ENCODE measurements around the gene GRIN3B.

The GRIN3B gene

GRCh38 chr19:1041835-1042685, 41.8 kb downstream of the GRIN3B start:
- DNase-seq (ENCODE audit: insufficient read length) (no peak), FAIRE-seq (no peak)
- no peak for TF ChIP-seq POLR2A (IDR thresholded peaks at IDR 0.05; ENCODE audit: low read depth, low read length)
- no peak for TF ChIP-seq TAF1 (IDR thresholded peaks at IDR 0.05; ENCODE audit: borderline replicate concordance, low read depth, low read length)
- no peak for TF ChIP-seq POLR2AphosphoS5 (IDR thresholded peaks at IDR 0.05; ENCODE audit: low read depth, low read length)

DNA sequence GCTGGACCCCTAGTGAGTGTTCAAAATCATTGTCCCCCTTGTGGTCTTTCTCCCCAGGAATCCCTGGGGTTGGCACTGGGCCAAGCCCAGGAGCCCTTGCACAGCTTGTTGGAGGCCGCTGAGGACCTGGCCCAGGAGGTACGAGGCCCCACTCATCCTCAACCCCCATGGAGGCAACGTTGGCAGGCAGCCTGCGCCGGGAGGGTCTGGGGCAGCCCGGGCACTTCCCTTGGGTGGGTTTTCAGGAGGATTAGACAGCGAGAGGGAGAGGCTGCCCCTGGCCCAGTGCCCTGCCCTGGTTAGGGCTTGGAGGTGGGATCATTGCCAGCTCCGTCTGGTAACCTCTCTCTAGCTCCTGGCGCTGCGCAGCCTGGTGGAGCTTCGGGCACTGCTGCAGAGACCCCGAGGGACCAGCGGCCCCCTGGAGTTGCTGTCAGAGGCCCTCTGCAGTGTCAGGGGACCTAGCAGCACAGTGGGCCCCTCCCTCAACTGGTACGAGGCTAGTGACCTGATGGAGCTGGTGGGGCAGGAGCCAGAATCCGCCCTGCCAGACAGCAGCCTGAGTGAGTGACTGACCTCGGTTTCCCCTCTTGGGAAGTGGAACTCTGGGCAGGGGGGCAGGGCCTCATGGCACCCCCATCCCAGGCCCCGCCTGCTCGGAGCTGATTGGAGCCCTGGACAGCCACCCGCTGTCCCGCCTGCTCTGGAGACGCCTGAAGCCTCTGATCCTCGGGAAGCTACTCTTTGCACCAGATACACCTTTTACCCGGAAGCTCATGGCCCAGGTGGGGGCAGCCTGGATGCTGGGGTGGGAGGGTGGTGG, 42.7 kb downstream of the GRIN3B start:
- DNase-seq (ENCODE audit: insufficient read length) (no peak), FAIRE-seq (no peak)
- TF ChIP-seq TAF1 (IDR thresholded peaks at IDR 0.05; ENCODE audit: borderline replicate concordance, low read depth, low read length): no peak
- no peak for TF ChIP-seq POLR2AphosphoS5 (IDR thresholded peaks at IDR 0.05; ENCODE audit: low read depth, low read length)
- no peak for TF ChIP-seq POLR2A (IDR thresholded peaks at IDR 0.05; ENCODE audit: low read depth, low read length)

DNA sequence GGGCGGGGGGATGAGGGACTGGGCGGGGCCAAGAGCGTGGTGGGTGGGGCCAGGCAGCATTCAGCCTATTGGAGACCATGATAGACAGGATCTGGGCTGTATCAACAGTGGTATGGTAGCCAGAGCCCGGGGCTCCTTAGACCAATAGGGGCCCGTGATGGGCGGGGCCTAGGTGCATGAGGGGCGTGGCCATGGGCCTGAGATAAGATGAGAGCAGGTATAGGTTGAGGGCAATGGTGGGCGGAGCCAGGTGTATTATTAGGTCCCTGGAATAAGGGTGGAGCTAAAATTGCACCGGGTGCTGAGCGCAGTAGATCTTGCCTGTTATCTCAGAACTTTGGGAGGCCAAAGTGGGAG, 45.0 kb downstream of the GRIN3B start:
- peak; percentile 36 for FAIRE-seq
- TF ChIP-seq POLR2AphosphoS5 (IDR thresholded peaks at IDR 0.05; ENCODE audit: low read depth, low read length): no peak
- TF ChIP-seq POLR2A (IDR thresholded peaks at IDR 0.05; ENCODE audit: low read depth, low read length): no peak

DNA sequence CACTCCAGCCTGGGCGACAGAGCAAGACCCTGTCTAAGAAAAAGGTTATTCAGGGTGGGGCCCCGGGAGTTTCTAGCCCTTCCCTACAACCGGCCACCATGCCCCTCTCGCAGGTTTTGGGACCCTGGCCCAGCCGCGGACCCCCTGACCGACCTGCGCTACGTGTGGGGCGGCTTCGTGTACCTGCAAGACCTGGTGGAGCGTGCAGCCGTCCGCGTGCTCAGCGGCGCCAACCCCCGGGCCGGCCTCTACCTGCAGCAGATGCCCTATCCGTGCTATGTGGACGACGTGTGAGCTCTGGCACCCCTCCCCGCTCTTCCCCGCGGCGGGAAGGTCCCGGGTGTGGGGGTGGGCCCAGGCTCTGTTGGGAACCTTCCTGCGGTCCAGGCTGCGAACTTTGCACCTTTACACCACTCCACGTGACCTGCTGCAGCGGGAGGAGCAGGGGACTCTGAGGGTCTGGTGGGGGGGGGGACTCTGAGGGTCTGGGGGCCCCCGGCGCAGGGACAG, 46.0 kb downstream of the GRIN3B start:
- FAIRE-seq (no peak), DNase-seq (ENCODE audit: insufficient read length) (no peak)
- no peak for TF ChIP-seq POLR2AphosphoS5 (IDR thresholded peaks at IDR 0.05; ENCODE audit: low read depth, low read length)
- no peak for TF ChIP-seq POLR2A (IDR thresholded peaks at IDR 0.05; ENCODE audit: low read depth, low read length)
- TF ChIP-seq TAF1 (IDR thresholded peaks at IDR 0.05; ENCODE audit: borderline replicate concordance, low read depth, low read length): no peak

More for the DNA sequence above, 45.0 kb downstream of the GRIN3B start:
- no peak for DNase-seq (ENCODE audit: insufficient read length)

GRCh38 chr19:1046836-1047695, 46.8 kb downstream of the GRIN3B start:
- TF ChIP-seq POLR2A (IDR thresholded peaks at IDR 0.05; ENCODE audit: low read depth, low read length) (no peak), POLR2AphosphoS5 (IDR thresholded peaks at IDR 0.05; ENCODE audit: low read depth, low read length) (no peak), TAF1 (IDR thresholded peaks at IDR 0.05; ENCODE audit: borderline replicate concordance, low read depth, low read length) (no peak)
- FAIRE-seq (no peak), DNase-seq (ENCODE audit: insufficient read length) (no peak)

GRCh38 chr19:1047696-1048147, 47.5 kb downstream of the GRIN3B start:
- no peak for DNase-seq (ENCODE audit: insufficient read length)
- TF ChIP-seq TAF1 (IDR thresholded peaks at IDR 0.05; ENCODE audit: borderline replicate concordance, low read depth, low read length): no peak
- no peak for TF ChIP-seq POLR2A (IDR thresholded peaks at IDR 0.05; ENCODE audit: low read depth, low read length)
- TF ChIP-seq POLR2AphosphoS5 (IDR thresholded peaks at IDR 0.05; ENCODE audit: low read depth, low read length): no peak
- FAIRE-seq: no peak

GRCh38 chr19:1049106-1049505, 48.9 kb downstream of the GRIN3B start:
- DNase-seq (ENCODE audit: insufficient read length) (no peak), FAIRE-seq (no peak)
- TF ChIP-seq TAF1 (IDR thresholded peaks at IDR 0.05; ENCODE audit: borderline replicate concordance, low read depth, low read length) (no peak), POLR2AphosphoS5 (IDR thresholded peaks at IDR 0.05; ENCODE audit: low read depth, low read length) (no peak), POLR2A (IDR thresholded peaks at IDR 0.05; ENCODE audit: low read depth, low read length) (no peak)

DNA sequence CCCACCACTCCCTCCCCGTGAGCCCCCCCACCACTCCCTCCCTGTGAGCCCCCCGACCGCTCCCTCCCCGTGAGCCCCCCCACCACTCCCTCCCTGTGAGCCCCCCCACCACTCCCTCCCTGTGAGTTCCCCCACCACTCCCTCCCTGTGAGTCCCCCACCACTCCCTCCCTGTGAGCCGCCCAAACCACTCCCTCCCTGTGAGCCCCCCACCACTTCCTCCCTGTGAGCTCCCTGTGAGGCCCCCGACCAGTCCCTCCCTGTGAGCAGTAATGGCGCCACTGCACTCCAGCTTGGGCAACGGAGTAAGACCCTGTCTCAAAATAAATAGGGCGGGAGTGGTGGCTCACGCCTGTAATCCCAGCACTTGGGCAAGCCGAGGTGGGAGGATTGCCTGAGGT, 49.6 kb downstream of the GRIN3B start:
- TF ChIP-seq POLR2AphosphoS5 (IDR thresholded peaks at IDR 0.05; ENCODE audit: low read depth, low read length) (no peak), TAF1 (IDR thresholded peaks at IDR 0.05; ENCODE audit: borderline replicate concordance, low read depth, low read length) (no peak), POLR2A (IDR thresholded peaks at IDR 0.05; ENCODE audit: low read depth, low read length) (no peak)
- DNase-seq (ENCODE audit: insufficient read length): no peak
- FAIRE-seq: no peak

GRCh38 chr19:1050989-1051788, 51.0 kb downstream of the GRIN3B start:
- no peak for TF ChIP-seq POLR2A (IDR thresholded peaks at IDR 0.05; ENCODE audit: low read depth, low read length)
- TF ChIP-seq POLR2AphosphoS5 (IDR thresholded peaks at IDR 0.05; ENCODE audit: low read depth, low read length): no peak
- no peak for TF ChIP-seq TAF1 (IDR thresholded peaks at IDR 0.05; ENCODE audit: borderline replicate concordance, low read depth, low read length)
- FAIRE-seq: no peak
- DNase-seq (ENCODE audit: insufficient read length): no peak

GRCh38 chr19:1051791-1052190, 51.6 kb downstream of the GRIN3B start:
- no peak for TF ChIP-seq POLR2A (IDR thresholded peaks at IDR 0.05; ENCODE audit: low read depth, low read length)
- TF ChIP-seq POLR2AphosphoS5 (IDR thresholded peaks at IDR 0.05; ENCODE audit: low read depth, low read length): no peak
- TF ChIP-seq TAF1 (IDR thresholded peaks at IDR 0.05; ENCODE audit: borderline replicate concordance, low read depth, low read length): no peak
- no peak for DNase-seq (ENCODE audit: insufficient read length)
- no peak for FAIRE-seq

All from GM12892 (cell line).